ENCODE data around the gene KRTAP10-6.

KRTAP10-6 gene

GRCh38 chr21:44542716-44543115, 49.6 kb downstream of the KRTAP10-6 start:
- Histone ChIP-seq H3K27me3 (ENCODE audit: control insufficient read depth, insufficient read depth, low read length) (no peaks in the 10 kb centered on the region), H3K27ac (no peak overlapping the region), H2AFZ (no peak overlapping the region), H3K36me3 (ENCODE audit: control insufficient read depth, insufficient read depth, low read length) (no peaks in the 10 kb centered on the region), H3K4me3 (ENCODE audit: low read depth, low read length) (no peak overlapping the region), H3K9ac (no peak overlapping the region), H3K9me3 (ENCODE audit: control insufficient read depth, low read length) (no peaks in the 10 kb centered on the region), H3K4me1 (no peaks in the 10 kb centered on the region), H3K79me2 (no peaks in the 10 kb centered on the region), H3K4me2 (ENCODE audit: low read length) (no peak overlapping the region)
- no peak for TF ChIP-seq CTCF (IDR thresholded peaks at IDR 0.05)

Data from parathyroid adenoma (tissue), 2 donors.